Ovary (tissue), 9 donors: ENCODE data around the gene C7orf33. TPM values are rescaled to one million over a fixed set of nuclear protein-coding genes. Genes with fewer than 3 reads are reported as not detected.

Experiments
- DNase-seq, 5 donors: peaks; one replicate each; pipeline ENCODE4 v3.0.0-alpha.2; 2019 to 2020
- H3K27ac ChIP-seq, 2 donors: fragments of 200-600 bp; one replicate each; pipeline versions ENCODE4 v1.5.1 to v1.8.0; 2019 to 2022
- H3K27me3 ChIP-seq: fragments of 200-600 bp; one replicate; pipeline ENCODE4 v1.8.0; 2022
- H3K36me3 ChIP-seq: fragments of 200-600 bp; sonication (generic); one replicate; pipeline ENCODE4 v1.5.1; 2019
- H3K4me1 ChIP-seq: one replicate; pipeline ENCODE4 v1.8.1; 2013; ENCODE audit warnings: mild to moderate bottlenecking, moderate library complexity; ENCODE audit not compliant: insufficient read depth
- H3K4me3 ChIP-seq: fragments of 200-600 bp; sonication (generic); one replicate; pipeline ENCODE4 v1.5.1; 2017
- H3K9me3 ChIP-seq, 2 donors: fragments of 200-600 bp in 1 of 2; sonication (generic) in 1 of 2; one replicate each; pipeline versions ENCODE4 v1.5.1 to v1.8.1; 2013 to 2019; ENCODE audit warnings: mild to moderate bottlenecking in 1 of 2, moderate library complexity in 1 of 2
- CTCF ChIP-seq, 3 donors: fragments of 450-650 bp in 2 of 3; fragments of 200-600 bp in 1 of 3; IDR thresholded peaks; one replicate each; pipeline versions ENCODE4 v1.5.1 to v1.8.0; 2016 to 2022; ENCODE audit warnings: antibody characterized with exemption in 3 of 3, mild to moderate bottlenecking in 1 of 3
- EP300 ChIP-seq: sonication (generic); formaldehyde crosslinking; IDR thresholded peaks from one replicate; pipeline ENCODE4 v1.6.1; 2017; ENCODE audit warnings: antibody characterized with exemption
- POLR2A ChIP-seq: fragments of 450-650 bp; IDR thresholded peaks from one replicate; pipeline ENCODE4 v1.6.1; 2017; ENCODE audit warnings: antibody characterized with exemption, mild to moderate bottlenecking, moderate library complexity
- WGBS, 3 donors: extraction: QIAGEN DNeasy Blood & Tissue Kit in 1 of 3; methylation state at CpG; one replicate each; pipeline versions ENCODE4 v1.1.5 to v1.1.7; 2013 to 2017; 5-methylcytosine and 5-hydroxymethylcytosine counted together
- intact Hi-C, 4 donors: fragments of 100-400 bp; cut with DNase I; formaldehyde crosslinking; loops; one replicate each; pipeline versions ENCODE4 v1.11.0 to v1.15.1; 2022 to 2023
- polyA plus RNA-seq, 2 donors: library from polyadenylated mRNA; stranded (reverse); fragments of 200-250 nt in 1 of 2; fragments of 350-450 nt in 1 of 2; fragmentation: Illumina TruSeq in 1 of 2; extraction: RNeasy Lipid Tissue Mini Kit (QIAGEN cat#74804) in 1 of 2; gene quantifications; one replicate each; pipeline ENCODE4 v1.2.3, GENCODE V29; 2013 to 2014
- total RNA-seq, 7 donors: library from RNA; depleted of rRNA in 2 of 7; stranded (reverse); fragments of >200 nt in 2 of 7; fragmentation: NEBNext Ultra II Directional in 3 of 7; extraction: Animal tissue kit (Norgen Biotek cat#: 25700) in 3 of 7; gene quantifications; one replicate each; pipeline versions ENCODE4 v1.1.0 to v1.2.4, GENCODE V29; 2016 to 2023
- donor health status: DM: no; HTN: no; CAD: no; lungs with moderate emphysema.
- donor health status: DM: no; HTN: no; CAD: no.
- donor health status: Bipolar disorder and iron deficiency.
- donor health status: DM: yes; HTN: yes; CAD: no.
- donor health status: DM: no; HTN: no; CAD: no.
- donor health status: DM: yes; HTN: yes; CAD: no.

Gene C7orf33
- total and polyA plus RNA-seq, 9 donors: not detected

GRCh38 chr7:148620749-148621359, 30.3 kb downstream of the C7orf33 start:
- TF ChIP-seq CTCF (IDR thresholded peaks at IDR 0.05): no peak
- TF ChIP-seq POLR2A: no peak
- no peak for TF ChIP-seq EP300
- Histone ChIP-seq H3K9me3 (no peaks in the 10 kb centered on the region), H3K36me3 (no peaks in the 10 kb centered on the region), H3K4me3 (no peak overlapping the region), H3K27ac (no peak overlapping the region), H3K4me1 (no peaks in the 10 kb centered on the region), H3K27me3 (no peaks in the 10 kb centered on the region)
- intact Hi-C loops: no loop called here
- DNase-seq: no peak
- WGBS, 3 donors: 63 to 69% (median 63%) methylated on average over 6 of the region's 6 CpGs

GRCh38 chr7:148621563-148621962, 31.0 kb downstream of the C7orf33 start:
- H3K27ac ChIP-seq: no peak overlapping the region
- H3K9me3 ChIP-seq: no peaks in the 10 kb centered on the region
- H3K36me3 ChIP-seq: no peaks in the 10 kb centered on the region
- H3K4me3 ChIP-seq: no peak overlapping the region
- H3K4me1 ChIP-seq: no peaks in the 10 kb centered on the region
- no peak for TF ChIP-seq CTCF (IDR thresholded peaks at IDR 0.05)
- TF ChIP-seq EP300: no peak
- TF ChIP-seq POLR2A: no peak
- 86 to 100% (median 86%) methylated on average over 1 of the region's 1 CpG for WGBS, 3 donors
- intact Hi-C loops: no loop called here
- H3K27me3 ChIP-seq: no peaks in the 10 kb centered on the region
- no peak for DNase-seq

GRCh38 chr7:148622887-148623585, 32.5 kb downstream of the C7orf33 start:
- intact Hi-C loops: no loop called here
- TF ChIP-seq EP300 (no peak), CTCF (IDR thresholded peaks at IDR 0.05) (no peak), POLR2A (no peak)
- 63 to 81% (median 76%) methylated on average over 8 of the region's 8 CpGs for WGBS, 3 donors
- Histone ChIP-seq H3K36me3 (no peaks in the 10 kb centered on the region), H3K9me3 (no peaks in the 10 kb centered on the region), H3K27me3 (no peaks in the 10 kb centered on the region), H3K4me3 (no peak overlapping the region), H3K27ac (no peak overlapping the region), H3K4me1 (no peaks in the 10 kb centered on the region)
- DNase-seq: no peak

GRCh38 chr7:148623586-148624282, 33.2 kb downstream of the C7orf33 start:
- DNase-seq: no peak
- Histone ChIP-seq H3K4me3 (no peak overlapping the region), H3K27me3 (no peaks in the 10 kb centered on the region), H3K9me3 (no peaks in the 10 kb centered on the region), H3K36me3 (no peaks in the 10 kb centered on the region), H3K4me1 (no peaks in the 10 kb centered on the region), H3K27ac (no peak overlapping the region)
- 23 to 28% (median 24%) methylated on average over 10 of the region's 10 CpGs for whole genome bisulfite sequencing, 3 donors
- no peak for TF ChIP-seq CTCF (IDR thresholded peaks at IDR 0.05)
- TF ChIP-seq EP300: no peak
- TF ChIP-seq POLR2A: no peak
- intact Hi-C loops: no loop called here
